Muscle layer of duodenum (tissue), 2 donors: ENCODE results near the gene BSND.

ENCODE experiments used
- H3K27ac ChIP-seq: one replicate; pipeline ENCODE4 v1.7.0; 2013; ENCODE audit warnings: mild to moderate bottlenecking, low read length
- H3K27me3 ChIP-seq: one replicate; pipeline ENCODE4 v1.7.0; 2013; ENCODE audit warnings: low read depth, mild to moderate bottlenecking, control low read depth, low read length
- H3K36me3 ChIP-seq, 2 donors: one replicate each; pipeline ENCODE4 v1.7.0; 2013; ENCODE audit warnings: low read length in 2 of 2, control low read depth in 1 of 2, mild to moderate bottlenecking in 1 of 2; ENCODE audit not compliant: insufficient read depth in 2 of 2, control insufficient read depth in 1 of 2
- H3K4me1 ChIP-seq, 2 donors: one replicate each; pipeline ENCODE4 v1.7.0; 2013; ENCODE audit warnings: low read length in 2 of 2, mild to moderate bottlenecking in 2 of 2, control low read depth in 1 of 2, moderate library complexity in 1 of 2; ENCODE audit not compliant: insufficient read depth in 2 of 2, control insufficient read depth in 1 of 2
- H3K4me3 ChIP-seq, 2 donors: one replicate each; pipeline ENCODE4 v1.7.0; 2013; ENCODE audit warnings: low read length in 2 of 2, low read depth in 1 of 2, mild to moderate bottlenecking in 1 of 2
- H3K9me3 ChIP-seq, 2 donors: one replicate each; pipeline ENCODE4 v1.7.0; 2013; ENCODE audit warnings: low read length in 2 of 2, control low read depth in 1 of 2, mild to moderate bottlenecking in 1 of 2; ENCODE audit not compliant: control insufficient read depth in 1 of 2
- donor health status: healthy.

BSND gene

GRCh38 chr1:54977533-54978297, 21.0 kb upstream of the BSND start:
- no peak overlapping the region for H3K4me3 ChIP-seq
- no peaks in the 10 kb centered on the region for H3K36me3 ChIP-seq
- H3K27me3 ChIP-seq: peaks cover 11% of the 10 kb centered on the region
- no peak overlapping the region for H3K27ac ChIP-seq
- no peaks in the 10 kb centered on the region for H3K9me3 ChIP-seq
- H3K4me1 ChIP-seq: peaks cover 4 to 17% of the 10 kb centered on the region in 2 donors

GRCh38 chr1:54978528-54979326, 20.0 kb upstream of the BSND start:
- peaks cover 0 to 11% of the 10 kb centered on the region in 2 donors for H3K4me1 ChIP-seq
- no peak overlapping the region for H3K27ac ChIP-seq
- H3K9me3 ChIP-seq: no peaks in the 10 kb centered on the region
- H3K36me3 ChIP-seq: no peaks in the 10 kb centered on the region
- H3K27me3 ChIP-seq: peaks cover 11% of the 10 kb centered on the region
- H3K4me3 ChIP-seq: no peak overlapping the region

- H3K9me3 ChIP-seq: no peaks in the 10 kb centered on the region
- peaks cover 0 to 11% of the 10 kb centered on the region in 2 donors for H3K4me1 ChIP-seq
- H3K27ac ChIP-seq: no peak overlapping the region
- peaks cover 11% of the 10 kb centered on the region for H3K27me3 ChIP-seq
- no peak overlapping the region for H3K4me3 ChIP-seq
- H3K36me3 ChIP-seq: no peaks in the 10 kb centered on the region
These were observed 19.3 kb upstream of the BSND start for GRCh38 chr1:54979327-54979891.

GRCh38 chr1:54980046-54980527, 18.6 kb upstream of the BSND start:
- no peaks in the 10 kb centered on the region for H3K36me3 ChIP-seq
- H3K4me1 ChIP-seq: peaks cover 0 to 11% of the 10 kb centered on the region in 2 donors
- H3K9me3 ChIP-seq: no peaks in the 10 kb centered on the region
- H3K27me3 ChIP-seq: peaks cover 11% of the 10 kb centered on the region
- H3K27ac ChIP-seq: no peak overlapping the region
- H3K4me3 ChIP-seq: peak overlapping the region in 1 of 2 donors; percentile 52

- no peaks in the 10 kb centered on the region for H3K9me3 ChIP-seq
- no peak within 1 kb of the TSS for H3K27ac ChIP-seq
- peak within 1 kb of the TSS in 1 of 2 donors; percentile 52 for H3K4me3 ChIP-seq
- peaks cover 0 to 11% of the 10 kb centered on the region in 2 donors for H3K4me1 ChIP-seq
- H3K27me3 ChIP-seq: peaks cover 11% of the 10 kb centered on the region
- no peaks in the 10 kb centered on the region for H3K36me3 ChIP-seq
These were observed 18.0 kb upstream of the BSND start, which contains the start of gene TMEM61 for GRCh38 chr1:54980528-54981241. Gene TMEM61, plus strand, starts transcription at chr1:54980628. Its CDS starts 438 bp downstream, at chr1:54981066.

GRCh38 chr1:54981466-54981865, 17.3 kb upstream of the BSND start:
- peak overlapping the region in 1 of 2 donors; percentile 52 for H3K4me3 ChIP-seq

GRCh38 chr1:54982739-54983138, 16.0 kb upstream of the BSND start:
- no peaks in the 10 kb centered on the region for H3K9me3 ChIP-seq
- H3K27me3 ChIP-seq: peaks cover 11% of the 10 kb centered on the region
- no peak overlapping the region for H3K27ac ChIP-seq
- peaks cover 0 to 11% of the 10 kb centered on the region in 2 donors for H3K4me1 ChIP-seq
- no peak overlapping the region for H3K4me3 ChIP-seq
- no peaks in the 10 kb centered on the region for H3K36me3 ChIP-seq

More at GRCh38 chr1:54981466-54981865, 17.3 kb upstream of the BSND start:
- Histone ChIP-seq H3K27me3 (peaks cover 11% of the 10 kb centered on the region), H3K4me1 (peaks cover 0 to 11% of the 10 kb centered on the region in 2 donors), H3K9me3 (no peaks in the 10 kb centered on the region), H3K27ac (no peak overlapping the region), H3K36me3 (no peaks in the 10 kb centered on the region)

- Histone ChIP-seq H3K9me3 (no peaks in the 10 kb centered on the region), H3K4me1 (peaks cover 0 to 15% of the 10 kb centered on the region in 2 donors), H3K27me3 (peaks cover 10% of the 10 kb centered on the region)
These were observed 14.4 kb upstream of the BSND start for GRCh38 chr1:54984131-54984842.

GRCh38 chr1:54985556-54985955, 13.2 kb upstream of the BSND start:
- no peaks in the 10 kb centered on the region for H3K27me3 ChIP-seq
- H3K4me3 ChIP-seq: no peak overlapping the region
- H3K9me3 ChIP-seq: no peaks in the 10 kb centered on the region
- no peak overlapping the region for H3K27ac ChIP-seq
- H3K4me1 ChIP-seq: peaks cover 0 to 15% of the 10 kb centered on the region in 2 donors
- H3K36me3 ChIP-seq: no peaks in the 10 kb centered on the region

More at GRCh38 chr1:54984131-54984842, 14.4 kb upstream of the BSND start:
- H3K36me3 ChIP-seq: no peaks in the 10 kb centered on the region
- no peak overlapping the region for H3K27ac ChIP-seq
- H3K4me3 ChIP-seq: no peak overlapping the region

GRCh38 chr1:54986025-54986424, 12.7 kb upstream of the BSND start:
- Histone ChIP-seq H3K36me3 (no peaks in the 10 kb centered on the region), H3K4me3 (no peak overlapping the region), H3K27me3 (no peaks in the 10 kb centered on the region), H3K27ac (no peak overlapping the region), H3K9me3 (no peaks in the 10 kb centered on the region), H3K4me1 (peaks cover 0 to 14% of the 10 kb centered on the region in 2 donors)
